OCI-LY1 (cell line): ENCODE results near the gene PFKL.

ENCODE experiments used
- H2AFZ ChIP-seq: fragments of 200-600 bp; sonication (generic), shearing (Covaris generic); 2 replicates; pipeline ENCODE4 v1.6.0; 2014; ENCODE audit warnings: antibody characterized with exemption, mild to moderate bottlenecking, low read length
- H3F3A ChIP-seq: fragments of 200-600 bp; sonication (generic), shearing (Covaris generic); 2 replicates; pipeline ENCODE4 v1.6.0; 2014; ENCODE audit warnings: mild to moderate bottlenecking, antibody characterized with exemption, low read length, moderate library complexity; ENCODE audit not compliant: insufficient read depth
- H3K27ac ChIP-seq: fragments of 200-600 bp; sonication (generic); 2 replicates; pipeline ENCODE4 v1.5.1; 2014; ENCODE audit warnings: low read length, mixed run types, mild to moderate bottlenecking, low read depth; ENCODE audit not compliant: poor library complexity, severe bottlenecking
- H3K27me3 ChIP-seq: fragments of 200-600 bp; sonication (generic); 2 replicates; pipeline ENCODE4 v1.6.0; 2014; ENCODE audit warnings: antibody characterized with exemption, mild to moderate bottlenecking, low read length, moderate library complexity; ENCODE audit not compliant: insufficient read depth
- H3K36me3 ChIP-seq: fragments of 200-600 bp; sonication (generic); 2 replicates; pipeline ENCODE4 v1.6.1; 2014; ENCODE audit warnings: mild to moderate bottlenecking, antibody characterized with exemption, low read length, moderate library complexity, mixed read lengths; ENCODE audit not compliant: insufficient read depth
- H3K4me1 ChIP-seq: fragments of 200-600 bp; sonication (generic); 2 replicates; pipeline ENCODE4 v1.5.1; 2014; ENCODE audit warnings: mild to moderate bottlenecking, low read length, moderate library complexity; ENCODE audit not compliant: insufficient read depth, severe bottlenecking
- H3K4me2 ChIP-seq: fragments of 200-600 bp; sonication (generic), shearing (Covaris generic); 2 replicates; pipeline ENCODE4 v1.6.1; 2014; ENCODE audit warnings: low read length
- H3K4me3 ChIP-seq: fragments of 200-600 bp; sonication (generic); 2 replicates; pipeline ENCODE4 v1.5.1; 2014; ENCODE audit warnings: low read length, low read depth, mild to moderate bottlenecking, mixed read lengths; ENCODE audit not compliant: poor library complexity, severe bottlenecking
- H3K79me2 ChIP-seq: fragments of 200-600 bp; shearing (Covaris generic); 2 replicates; pipeline ENCODE4 v1.6.1; 2016; ENCODE audit warnings: mixed run types, low read length, mixed read lengths; ENCODE audit not compliant: insufficient read depth
- H3K9ac ChIP-seq: fragments of 200-600 bp; sonication (generic), shearing (Covaris generic); 2 replicates; pipeline ENCODE4 v1.6.1; 2014; ENCODE audit warnings: mild to moderate bottlenecking, low read length, mixed read lengths
- H3K9me2 ChIP-seq: fragments of 200-600 bp; sonication (generic), shearing (Covaris generic); 2 replicates; pipeline ENCODE4 v1.6.1; 2014; ENCODE audit warnings: low read depth, mild to moderate bottlenecking, low read length, mixed read lengths
- H3K9me3 ChIP-seq: fragments of 200-600 bp; shearing (Covaris generic); 2 replicates; pipeline ENCODE4 v1.6.1; 2014; ENCODE audit warnings: low read length, mixed read lengths
- H4K20me1 ChIP-seq: fragments of 200-600 bp; sonication (generic), shearing (Covaris generic); 2 replicates; pipeline ENCODE4 v1.6.0; 2016; ENCODE audit warnings: mild to moderate bottlenecking, low read length; ENCODE audit not compliant: insufficient read depth
- EZH2 ChIP-seq: fragments of 200-600 bp; sonication (generic), shearing (Covaris generic); IDR thresholded peaks from 2 replicates; pipeline ENCODE4 v1.8.0; 2017; ENCODE audit warnings: borderline replicate concordance, mixed run types, mild to moderate bottlenecking, antibody characterized with exemption, low read length, moderate library complexity, mixed read lengths
- TF ChIP-seq, protein P1 (sequence below): fragments of 200-600 bp; sonication (generic), shearing (Covaris generic); IDR thresholded peaks from 2 replicates; pipeline ENCODE4 v1.5.1; 2017; ENCODE audit warnings: mild to moderate bottlenecking, antibody characterized with exemption, low read length, moderate library complexity, mixed read lengths

The PFKL gene

DNA sequence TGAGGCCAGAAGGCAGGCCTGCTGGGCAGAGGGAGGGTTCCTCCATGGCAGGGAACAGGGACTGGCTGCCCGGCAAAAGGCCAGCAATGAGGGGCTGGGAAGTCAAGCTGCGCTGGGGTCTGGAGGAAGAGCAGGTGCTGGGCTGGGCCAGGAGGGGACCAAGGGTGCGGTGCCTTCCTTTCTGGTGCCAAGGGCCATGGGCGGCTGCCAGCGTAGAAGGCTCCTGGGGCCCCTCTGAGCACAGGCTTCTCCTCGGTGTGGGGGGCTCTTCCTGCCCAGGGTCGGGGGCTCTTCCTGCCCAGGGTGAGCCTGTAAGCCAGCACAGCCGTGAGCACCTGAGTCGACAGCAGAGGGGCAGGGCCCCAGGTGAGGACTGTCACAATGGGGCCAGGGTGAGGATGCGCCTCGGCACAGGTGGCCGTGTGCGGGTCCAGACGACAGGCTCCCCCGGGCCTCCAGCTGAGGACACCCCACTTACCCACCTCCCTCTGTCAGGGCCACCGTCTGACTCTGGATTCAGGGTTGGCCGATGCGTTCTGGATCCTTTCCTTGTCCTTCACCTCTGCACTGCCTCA, 27.5 kb upstream of the PFKL start:
- Histone ChIP-seq H3K9me3 (no peaks in the 10 kb centered on the region), H3K4me3 (no peak overlapping the region), H3K9ac (no peak overlapping the region), H3K36me3 (no peaks in the 10 kb centered on the region), H3K9me2 (no peaks in the 10 kb centered on the region), H4K20me1 (no peaks in the 10 kb centered on the region), H3F3A (no peaks in the 10 kb centered on the region), H2AFZ (no peak overlapping the region), H3K27ac (no peak overlapping the region), H3K4me1 (no peaks in the 10 kb centered on the region), H3K27me3 (peaks cover 10% of the 10 kb centered on the region; the same call in 1 of the 2 replicates), H3K4me2 (no peak overlapping the region), H3K79me2 (no peaks in the 10 kb centered on the region)
- no peak for TF ChIP-seq EZH2
- TF ChIP-seq, protein P1, sequence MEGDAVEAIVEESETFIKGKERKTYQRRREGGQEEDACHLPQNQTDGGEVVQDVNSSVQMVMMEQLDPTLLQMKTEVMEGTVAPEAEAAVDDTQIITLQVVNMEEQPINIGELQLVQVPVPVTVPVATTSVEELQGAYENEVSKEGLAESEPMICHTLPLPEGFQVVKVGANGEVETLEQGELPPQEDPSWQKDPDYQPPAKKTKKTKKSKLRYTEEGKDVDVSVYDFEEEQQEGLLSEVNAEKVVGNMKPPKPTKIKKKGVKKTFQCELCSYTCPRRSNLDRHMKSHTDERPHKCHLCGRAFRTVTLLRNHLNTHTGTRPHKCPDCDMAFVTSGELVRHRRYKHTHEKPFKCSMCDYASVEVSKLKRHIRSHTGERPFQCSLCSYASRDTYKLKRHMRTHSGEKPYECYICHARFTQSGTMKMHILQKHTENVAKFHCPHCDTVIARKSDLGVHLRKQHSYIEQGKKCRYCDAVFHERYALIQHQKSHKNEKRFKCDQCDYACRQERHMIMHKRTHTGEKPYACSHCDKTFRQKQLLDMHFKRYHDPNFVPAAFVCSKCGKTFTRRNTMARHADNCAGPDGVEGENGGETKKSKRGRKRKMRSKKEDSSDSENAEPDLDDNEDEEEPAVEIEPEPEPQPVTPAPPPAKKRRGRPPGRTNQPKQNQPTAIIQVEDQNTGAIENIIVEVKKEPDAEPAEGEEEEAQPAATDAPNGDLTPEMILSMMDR: no peak

DNA sequence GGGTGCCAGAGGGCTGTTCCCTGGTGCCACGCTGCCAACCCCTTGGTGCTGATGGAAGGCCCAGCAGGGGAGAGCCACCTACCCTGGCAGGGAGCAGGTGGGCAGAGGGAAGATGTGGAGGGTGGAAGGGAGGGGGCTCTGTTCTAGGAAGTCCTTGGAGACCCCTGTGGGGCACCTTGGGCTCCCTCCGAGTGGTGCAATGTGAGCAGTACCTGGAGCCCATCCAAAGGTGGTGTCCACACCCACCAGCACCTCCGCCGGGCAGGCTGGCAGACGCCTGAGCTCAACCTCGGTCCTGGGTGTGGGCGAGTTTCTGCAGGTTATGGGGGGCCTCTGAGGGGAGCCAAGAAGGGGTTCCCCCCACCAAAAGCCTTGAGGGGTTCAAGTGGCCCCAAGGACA, 26.8 kb upstream of the PFKL start:
- Histone ChIP-seq H3F3A (no peaks in the 10 kb centered on the region), H3K9me3 (no peaks in the 10 kb centered on the region), H3K4me2 (no peak overlapping the region), H3K79me2 (no peaks in the 10 kb centered on the region), H3K9ac (no peak overlapping the region), H3K27me3 (peaks cover 10% of the 10 kb centered on the region; the same call in 1 of the 2 replicates), H4K20me1 (no peaks in the 10 kb centered on the region), H3K27ac (no peak overlapping the region), H3K4me1 (no peaks in the 10 kb centered on the region), H3K36me3 (no peaks in the 10 kb centered on the region), H2AFZ (no peak overlapping the region), H3K9me2 (no peaks in the 10 kb centered on the region), H3K4me3 (no peak overlapping the region)
- TF ChIP-seq, protein P1: no peak
- no peak for TF ChIP-seq EZH2

DNA sequence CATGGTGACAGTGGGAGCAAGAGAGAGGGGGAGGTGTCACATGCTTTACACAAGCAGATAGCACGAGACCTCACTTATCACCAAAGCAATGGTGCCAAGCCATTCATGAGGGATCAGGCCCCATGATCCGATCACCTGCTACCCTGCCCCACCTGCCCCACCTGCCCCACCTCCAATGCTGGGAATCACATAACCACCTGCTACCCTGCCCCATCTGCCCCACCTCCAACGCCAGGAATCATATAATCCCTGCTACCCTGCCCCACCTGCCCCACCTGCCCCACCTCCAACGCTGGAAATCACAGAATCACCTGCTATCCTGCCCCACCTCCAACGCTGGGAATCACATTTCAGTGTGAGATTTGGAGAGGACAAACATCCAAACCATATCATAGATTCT, 24.8 kb upstream of the PFKL start:
- H3K4me3 ChIP-seq: no peak overlapping the region
- H3K9me3 ChIP-seq: no peaks in the 10 kb centered on the region
- no peak overlapping the region for H3K27ac ChIP-seq
- H3K9ac ChIP-seq: no peak overlapping the region
- no peaks in the 10 kb centered on the region for H3K4me1 ChIP-seq
- TF ChIP-seq EZH2: no peak
- TF ChIP-seq, protein P1: no peak
- H3F3A ChIP-seq: no peaks in the 10 kb centered on the region
- H3K36me3 ChIP-seq: no peaks in the 10 kb centered on the region
- no peaks in the 10 kb centered on the region for H3K9me2 ChIP-seq
- no peaks in the 10 kb centered on the region for H3K79me2 ChIP-seq
- H3K4me2 ChIP-seq: no peak overlapping the region
- no peaks in the 10 kb centered on the region for H4K20me1 ChIP-seq
- 0 out of 2 replicates have a peak, but pooled peaks cover 10% of the 10 kb centered on the region for H3K27me3 ChIP-seq
- H2AFZ ChIP-seq: no peak overlapping the region
